Amygdala (tissue), 56 donors: ENCODE data around the gene MAPKBP1.

Experiments used
- DNase-seq, 56 donors: peaks; one replicate each; lab custom pipeline; 2025; lab: John Stamatoyannopoulos, UW

Gene MAPKBP1

GRCh38 chr15:41782371-41783282 is 8.3 kb downstream of the MAPKBP1 start:
- no peak for DNase-seq

- DNase-seq = no peak
These were observed 9.0 kb downstream of the MAPKBP1 start for GRCh38 chr15:41783296-41783695.

GRCh38 chr15:41788262-41788661 is 14.0 kb downstream of the MAPKBP1 start:
- no peak for DNase-seq

- peak in 1 of 56 donors; percentile 7 for DNase-seq
These were observed 15.0 kb downstream of the MAPKBP1 start for GRCh38 chr15:41789236-41789635.

- no peak for DNase-seq
These were observed 15.4 kb downstream of the MAPKBP1 start for GRCh38 chr15:41789662-41790061.

- DNase-seq = no peak
These were observed 15.9 kb downstream of the MAPKBP1 start for GRCh38 chr15:41790169-41790568.

GRCh38 chr15:41790756-41791546 is 16.7 kb downstream of the MAPKBP1 start:
- DNase-seq = no peak

- DNase-seq = no peak
These were observed 17.3 kb downstream of the MAPKBP1 start for GRCh38 chr15:41791547-41791937.

- no peak for DNase-seq
These were observed 17.8 kb downstream of the MAPKBP1 start for GRCh38 chr15:41792000-41792637.

GRCh38 chr15:41794081-41794480 is 19.8 kb downstream of the MAPKBP1 start:
- DNase-seq = no peak

- peak in 1 of 56 donors; percentile 14 for DNase-seq
These were observed 21.9 kb downstream of the MAPKBP1 start for GRCh38 chr15:41795996-41796856.

GRCh38 chr15:41797201-41797944 is 23.1 kb downstream of the MAPKBP1 start:
- no peak for DNase-seq

- DNase-seq = no peak
These were observed 24.6 kb downstream of the MAPKBP1 start for GRCh38 chr15:41798607-41799487.

GRCh38 chr15:41799488-41799805 is 25.2 kb downstream of the MAPKBP1 start:
- DNase-seq = no peak

GRCh38 chr15:41801185-41801584 is 26.9 kb downstream of the MAPKBP1 start:
- no peak for DNase-seq

- DNase-seq = no peak
These were observed 27.7 kb downstream of the MAPKBP1 start for GRCh38 chr15:41801850-41802455.

GRCh38 chr15:41804361-41804760 is 30.1 kb downstream of the MAPKBP1 start:
- no peak for DNase-seq
